Motor neuron (in vitro differentiated cells): Measurements from ENCODE around the gene NAT16. TPM values are rescaled to one million over a fixed set of nuclear protein-coding genes. Genes with fewer than 3 reads are reported as not detected.
"Not testable (repeated sequence)": the region's sequence is repeated elsewhere in the genome, so short reads cannot be mapped to it uniquely, and the experiment has no call there.

Experiments
- ATAC-seq, 8 experiments: fragments of 200-7000 bp; cut with Tn5 transposase; replicated peaks in 6 of 8; 2 replicates each; pipeline ENCODE4 v1.8.0; 2021; ENCODE audit warnings: mild to moderate bottlenecking in 8 of 8, moderate library complexity in 8 of 8
- H3K27ac ChIP-seq, 2 donors: fragments of 250-450 bp; sonication (Bioruptor Pico); 2 replicates each; pipeline ENCODE4 v1.9.0; 2021; ENCODE audit warnings: antibody characterized with exemption in 2 of 2, mild to moderate bottlenecking in 2 of 2, moderate library complexity in 1 of 2
- H3K4me1 ChIP-seq, 2 donors: fragments of 250-450 bp; sonication (Bioruptor Pico); replicated peaks in 1 of 2; 2 replicates each; pipeline ENCODE4 v1.6.1; 2021; ENCODE audit warnings: antibody characterized with exemption in 2 of 2, mild to moderate bottlenecking in 2 of 2, moderate library complexity in 1 of 2
- H3K4me3 ChIP-seq, 5 donors: fragments of 250-450 bp; sonication (Bioruptor Pico); 2 replicates each; pipeline ENCODE4 v1.9.0; 2021; ENCODE audit warnings: antibody characterized with exemption in 5 of 5, mild to moderate bottlenecking in 5 of 5, moderate library complexity in 4 of 5
- WGBS, 10 experiments: fragments of 450-650 bp; shearing (Covaris generic); methylation state at CpG; one replicate each; pipeline ENCODE4 v1.0.0; 2022; 5-methylcytosine and 5-hydroxymethylcytosine counted together
- in situ Hi-C, 9 experiments: fragments of 400-800 bp; cut with MboI; loops; one replicate each; pipeline ENCODE4 v1.15.0; 2021; ENCODE audit warnings: low sequenced_read_pairs in 9 of 9, low pct_unique_long_range_greater_than_20kb in 2 of 9; ENCODE audit not compliant: unreplicated experiment in 9 of 9
- total RNA-seq, 8 experiments: library from RNA; unstranded; fragments of 300-600 nt; gene quantifications; 2 replicates each; pipeline versions ENCODE4 v1.2.3 to v1.2.4, GENCODE V29; 2022

Gene NAT16
- total RNA-seq, 8 experiments from 2014 or later: 0.59 to 4.4 (median 1.6) TPM; not detected in 1

GRCh38 chr7:101199522-101199921, 19.4 kb upstream of the NAT16 start:
- not testable (repeated sequence) for H3K4me3 ChIP-seq, H3K27ac ChIP-seq, ATAC-seq
- H3K4me1 ChIP-seq: peaks cover 0 to 15% of the 10 kb centered on the region in 2 donors
- in situ Hi-C loops: loop anchor here in 1 of 9 experiments (25.0 kb wide), 1 partner anchor 312 kb away; the partner anchor contains the start of genes ACHE, SRRT and UFSP1
- WGBS, 10 experiments: 67 to 100% (median 85%) methylated on average over 1 to 5 of the region's 10 CpGs; no CpG with 5 or more reads in 5 of the 10 experiments

- no peak overlapping the region for H3K27ac ChIP-seq
- peaks cover 0 to 15% of the 10 kb centered on the region in 2 donors for H3K4me1 ChIP-seq
- in situ Hi-C loops: loop anchor here in 1 of 9 experiments (25.0 kb wide), 1 partner anchor 311 kb away; the partner anchor contains the start of genes ACHE, SRRT and UFSP1
- WGBS, 10 experiments: 87 to 95% methylated on average over 3 to 4 of the region's 14 CpGs; no CpG with 5 or more reads in 8 of the 10 experiments
- H3K4me3 ChIP-seq: no peak overlapping the region
- ATAC-seq: no peak
Observed at GRCh38 chr7:101198476-101198875, 18.4 kb upstream of the NAT16 start.

- no peak overlapping the region for H3K4me3 ChIP-seq
- no peak overlapping the region for H3K27ac ChIP-seq
- 83% methylated on average over 2 of the region's 21 CpGs; no CpG with 5 or more reads in 9 of the 10 experiments for WGBS, 10 experiments
- peaks cover 0 to 15% of the 10 kb centered on the region in 2 donors for H3K4me1 ChIP-seq
- in situ Hi-C loops: loop anchor here in 1 of 9 experiments (25.0 kb wide), 1 partner anchor 311 kb away; the partner anchor contains the start of genes ACHE, SRRT and UFSP1
- ATAC-seq: no peak
Observed at GRCh38 chr7:101197991-101198390, 17.9 kb upstream of the NAT16 start.

DNA sequence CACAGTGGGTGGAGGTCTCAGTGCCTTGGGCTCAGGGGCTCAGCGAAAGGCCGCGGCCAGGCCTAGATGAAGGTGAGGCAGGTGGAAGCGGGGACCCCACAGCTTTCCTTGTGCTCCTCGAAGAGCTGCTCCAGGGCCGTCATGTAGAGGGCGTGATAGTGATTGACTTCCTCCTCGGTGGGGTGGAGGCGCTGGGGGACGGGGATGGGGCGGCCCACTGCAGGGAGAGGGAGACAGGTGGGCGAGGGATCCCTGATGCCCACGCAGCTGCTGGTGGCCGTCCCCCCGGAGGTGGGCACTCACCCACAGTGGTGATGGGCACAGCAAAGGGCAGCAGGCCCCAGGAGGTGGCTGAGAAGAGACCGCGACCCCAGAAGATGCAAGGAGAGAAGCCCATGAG, 15.8 kb upstream of the NAT16 start:
- H3K4me1 ChIP-seq: peaks cover 0 to 5% of the 10 kb centered on the region in 2 donors
- peak overlapping the region in 1 of 2 donors; percentile 31 for H3K27ac ChIP-seq
- in situ Hi-C loops: loop anchor here in 1 of 9 experiments (25.0 kb wide), 1 partner anchor 309 kb away; the partner anchor contains the start of genes ACHE, SRRT and UFSP1
- no peak for ATAC-seq
- no peak overlapping the region for H3K4me3 ChIP-seq
- 0 to 87% (median 80%) methylated on average over 1 to 3 of the region's 17 CpGs; no CpG with 5 or more reads in 7 of the 10 experiments for WGBS, 10 experiments

DNA sequence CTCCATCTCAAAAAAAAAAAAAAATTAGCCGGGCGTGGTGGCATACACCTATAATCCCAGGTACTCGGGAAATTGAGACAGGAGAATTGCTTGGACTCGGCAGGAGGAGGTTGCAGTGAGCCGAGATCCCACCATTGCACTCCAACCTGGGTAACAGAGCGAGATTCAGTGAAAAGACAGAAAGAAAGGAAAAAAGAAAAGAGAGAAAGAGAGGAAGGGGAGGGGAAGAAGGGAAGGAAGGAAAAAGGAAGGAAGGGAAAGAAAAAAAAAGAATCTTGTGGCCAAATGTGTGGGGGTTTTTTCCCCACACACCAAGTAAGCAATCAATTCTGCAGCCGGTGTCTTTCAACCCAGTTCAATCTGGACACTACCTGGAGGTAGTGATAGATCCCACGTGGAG, 9.0 kb upstream of the NAT16 start:
- WGBS, 10 experiments: 50 to 88% (median 59%) methylated on average over 2 to 8 of the region's 8 CpGs
- Histone ChIP-seq H3K4me3 (no peak overlapping the region), H3K27ac (no peak overlapping the region), H3K4me1 (no peaks in the 10 kb centered on the region)
- no peak for ATAC-seq
- in situ Hi-C loops: loop anchor here in 1 of 9 experiments (25.0 kb wide), 1 partner anchor 302 kb away; the partner anchor contains the start of genes ACHE, SRRT and UFSP1

GRCh38 chr7:101186844-101187428, 6.8 kb upstream of the NAT16 start:
- WGBS, 10 experiments: 60 to 100% (median 89%) methylated on average over 1 to 3 of the region's 4 CpGs; no CpG with 5 or more reads in 4 of the 10 experiments
- in situ Hi-C loops: loop anchor here in 1 of 9 experiments (25.0 kb wide), 1 partner anchor 300 kb away; the partner anchor contains the start of genes ACHE, SRRT and UFSP1
- Histone ChIP-seq H3K4me1 (peaks cover 0 to 3% of the 10 kb centered on the region in 2 donors), H3K27ac (no peak overlapping the region), H3K4me3 (no peak overlapping the region)
- ATAC-seq: no peak

- in situ Hi-C loops: loop anchor here in 1 of 9 experiments (25.0 kb wide), 1 partner anchor 299 kb away; the partner anchor contains the start of genes ACHE, SRRT and UFSP1
Observed at GRCh38 chr7:101186194-101186593, 6.1 kb upstream of the NAT16 start.

DNA sequence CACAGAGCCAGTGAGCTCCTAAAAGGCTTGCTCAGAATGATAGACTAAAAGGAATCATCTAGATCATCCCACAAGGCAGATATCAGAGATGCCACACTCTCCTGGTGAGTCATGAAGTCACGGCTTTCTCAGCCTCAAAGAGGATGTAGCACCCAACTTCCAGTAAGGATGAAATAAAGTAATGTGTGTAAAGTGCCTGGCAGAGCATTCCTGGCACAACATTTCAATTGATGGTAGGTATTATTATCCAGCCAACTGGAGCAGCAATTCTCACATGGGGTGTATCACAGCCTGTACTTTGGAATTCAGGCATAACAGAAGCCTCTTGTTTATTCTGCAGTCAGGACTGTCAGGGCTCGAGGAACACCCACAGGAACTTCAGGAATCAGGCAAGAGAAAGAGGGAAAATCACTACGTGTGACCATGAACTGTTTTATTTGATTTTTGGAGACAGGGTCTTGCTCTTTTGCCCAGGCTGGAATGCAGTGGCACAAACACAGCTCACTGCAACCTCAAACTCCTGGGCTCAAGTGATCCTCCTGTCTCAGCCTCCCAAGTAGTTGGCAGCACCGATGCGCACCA, 5.3 kb upstream of the NAT16 start:
- H3K4me1 ChIP-seq: peaks cover 3 to 8% of the 10 kb centered on the region in 2 donors
- in situ Hi-C loops: loop anchor here in 1 of 9 experiments (25.0 kb wide), 1 partner anchor 298 kb away; the partner anchor contains the start of genes ACHE, SRRT and UFSP1

More at GRCh38 chr7:101186194-101186593, 6.1 kb upstream of the NAT16 start:
- peaks cover 0 to 3% of the 10 kb centered on the region in 2 donors for H3K4me1 ChIP-seq
- no peak overlapping the region for H3K4me3 ChIP-seq
- ATAC-seq: no peak
- 17 to 100% (median 78%) methylated on average over 1 to 6 of the region's 6 CpGs; no CpG with 5 or more reads in 1 of the 10 experiments for WGBS, 10 experiments
- H3K27ac ChIP-seq: no peak overlapping the region

GRCh38 chr7:101179713-101180112, 380 bp downstream of the NAT16 start:
- in situ Hi-C loops: loop anchor here in 1 of 9 experiments (25.0 kb wide), 1 partner anchor 292 kb away; the partner anchor contains the start of genes ACHE, SRRT and UFSP1
- Histone ChIP-seq H3K4me1 (peaks cover 3 to 10% of the 10 kb centered on the region in 2 donors), H3K27ac (peak overlapping the region in 1 of 2 donors; percentile 61), H3K4me3 (peak overlapping the region; percentile 38 to 51 (median 42))
- ATAC-seq: peak in 5 of 8 experiments; percentile 2 to 48 (median 29)
- no CpG with 5 or more reads among the region's 27 CpGs for WGBS, 10 experiments

More for the DNA sequence above, 5.3 kb upstream of the NAT16 start:
- peak in 2 of 8 experiments; percentile 4 to 26 for ATAC-seq
- H3K27ac ChIP-seq: no peak overlapping the region
- H3K4me3 ChIP-seq: no peak overlapping the region
- WGBS, 10 experiments: 0 to 75% (median 58%) methylated on average over 1 to 5 of the region's 5 CpGs; no CpG with 5 or more reads in 1 of the 10 experiments

DNA sequence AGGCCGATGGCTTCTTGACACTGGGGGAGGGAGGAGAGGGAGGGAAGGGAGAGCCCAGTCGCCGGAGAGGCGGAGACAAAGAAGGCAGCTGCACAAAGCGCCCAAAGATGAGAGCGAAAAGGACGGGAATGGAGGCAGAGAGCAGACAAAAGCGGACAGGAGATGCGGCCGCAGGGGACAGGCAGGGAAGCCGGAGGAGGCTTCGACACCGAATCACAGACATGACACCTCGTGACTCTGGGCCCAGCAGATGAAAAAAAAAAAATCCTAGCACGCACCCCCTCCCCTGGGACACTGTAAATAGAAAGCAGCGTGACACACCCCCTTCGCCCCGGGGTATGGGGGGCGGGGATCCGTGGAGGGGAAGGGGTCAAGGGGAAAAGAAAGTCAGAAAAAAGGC, 976 bp downstream of the NAT16 start:
- peak in 6 of 8 experiments; percentile 10 to 52 (median 34) for ATAC-seq
- WGBS, 10 experiments: 0% methylated on average over 2 to 4 of the region's 20 CpGs; no CpG with 5 or more reads in 7 of the 10 experiments
- in situ Hi-C loops: loop anchor here in 1 of 9 experiments (25.0 kb wide), 1 partner anchor 292 kb away; the partner anchor contains the start of genes ACHE, SRRT and UFSP1
- H3K4me3 ChIP-seq: peak overlapping the region; percentile 38 to 51 (median 42)
- peak overlapping the region; percentile 25 to 61 for H3K27ac ChIP-seq
- peaks cover 3 to 10% of the 10 kb centered on the region in 2 donors for H3K4me1 ChIP-seq

DNA sequence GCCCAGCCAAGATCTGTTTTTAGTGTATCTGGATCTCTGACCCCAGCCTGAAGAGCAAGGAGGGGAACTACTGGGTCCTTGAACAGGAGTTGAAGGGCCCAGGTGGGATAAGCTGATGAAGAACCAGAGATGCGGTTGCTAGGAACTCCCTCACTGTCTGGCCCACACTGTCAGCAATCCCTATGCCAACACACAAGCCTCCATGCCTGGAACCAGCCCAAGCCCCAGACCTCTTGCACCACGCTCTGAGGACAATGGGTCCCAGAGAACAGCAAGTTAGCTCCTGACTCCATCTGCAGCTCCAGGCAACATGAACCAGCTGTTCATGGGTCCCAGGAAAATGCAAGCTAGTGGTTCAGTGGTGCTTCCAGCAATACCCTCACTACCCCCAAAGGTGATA, 2.4 kb downstream of the NAT16 start:
- H3K27ac ChIP-seq: no peak overlapping the region
- no peak for ATAC-seq
- no peak overlapping the region for H3K4me3 ChIP-seq
- 20 to 100% methylated on average over 1 of the region's 2 CpGs; no CpG with 5 or more reads in 8 of the 10 experiments for WGBS, 10 experiments
- peaks cover 12 to 23% of the 10 kb centered on the region in 2 donors for H3K4me1 ChIP-seq
- in situ Hi-C loops: loop anchor here in 1 of 9 experiments (25.0 kb wide), 1 partner anchor 290 kb away; the partner anchor contains the start of genes ACHE, SRRT and UFSP1

DNA sequence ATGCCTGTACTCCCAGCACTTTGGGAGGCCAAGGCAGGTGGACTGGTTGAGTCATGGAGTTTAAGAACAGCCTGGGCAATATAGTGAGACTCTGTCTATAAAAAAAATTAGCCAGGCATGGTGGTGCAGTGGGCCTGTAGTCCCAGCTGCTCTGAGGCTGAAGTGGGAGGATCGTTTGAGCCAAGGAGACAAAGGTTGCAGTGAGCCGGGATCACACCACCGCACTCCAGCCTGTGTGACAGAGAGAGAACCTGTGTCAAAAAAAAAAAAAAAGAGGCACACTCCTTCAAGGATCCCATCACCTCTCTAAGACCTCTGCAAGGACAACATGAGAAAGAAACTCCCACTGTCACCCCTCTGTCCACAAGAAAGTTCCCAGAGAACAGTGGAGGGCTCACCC, 4.4 kb downstream of the NAT16 start:
- 7 to 27% (median 22%) methylated on average over 1 to 3 of the region's 3 CpGs; no CpG with 5 or more reads in 6 of the 10 experiments for WGBS, 10 experiments
- no peak for ATAC-seq
- Histone ChIP-seq H3K27ac (no peak overlapping the region), H3K4me1 (peaks cover 23 to 26% of the 10 kb centered on the region in 2 donors), H3K4me3 (no peak overlapping the region)
- in situ Hi-C loops: loop anchor here in 1 of 9 experiments (25.0 kb wide), 1 partner anchor 288 kb away; the partner anchor contains the start of genes ACHE, SRRT and UFSP1
